PC-9 (cell line): ENCODE results near the gene NFATC1.

Experiments used
- EZH2 ChIP-seq: fragments of 200-600 bp; sonication (generic); IDR thresholded peaks from 2 replicates; pipeline ENCODE4 v1.8.0; 2017; ENCODE audit warnings: antibody characterized with exemption, low read depth
- TF ChIP-seq, protein P1 (sequence below): fragments of 200-600 bp; sonication (generic); conservative IDR thresholded peaks from 2 replicates; pipeline ENCODE4 v1.6.1; 2017; ENCODE audit warnings: mixed run types, antibody characterized with exemption, mild to moderate bottlenecking, moderate library complexity

DNA sequence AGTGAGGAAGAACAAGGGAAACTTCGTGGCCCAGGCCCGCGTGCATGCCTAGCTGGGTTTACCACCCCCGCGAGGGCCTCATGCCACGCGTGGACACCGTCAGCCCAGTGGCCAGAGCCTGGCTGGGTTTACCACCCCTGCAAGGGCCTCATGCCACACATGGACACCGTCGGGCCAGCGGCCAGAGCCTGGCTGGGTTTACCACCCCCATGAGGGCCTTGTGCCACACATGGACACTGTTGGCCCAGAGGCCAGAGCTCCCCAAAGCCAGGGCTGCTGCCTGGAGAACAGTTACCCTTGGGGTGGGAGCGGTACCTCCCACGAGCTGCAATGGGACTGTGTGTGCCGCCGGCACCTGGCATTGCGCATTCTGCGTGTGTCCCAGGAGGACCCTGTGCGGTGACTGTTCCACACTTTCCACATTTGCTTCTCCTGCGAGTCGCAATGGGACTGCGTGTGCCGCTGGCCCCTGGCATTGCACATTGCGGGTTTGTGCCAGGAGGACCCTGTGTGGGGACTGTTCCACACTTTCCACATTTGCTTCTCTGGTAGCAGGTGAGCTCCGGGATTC is 178.3 kb downstream of the NFATC1 start:
- TF ChIP-seq, protein P1, sequence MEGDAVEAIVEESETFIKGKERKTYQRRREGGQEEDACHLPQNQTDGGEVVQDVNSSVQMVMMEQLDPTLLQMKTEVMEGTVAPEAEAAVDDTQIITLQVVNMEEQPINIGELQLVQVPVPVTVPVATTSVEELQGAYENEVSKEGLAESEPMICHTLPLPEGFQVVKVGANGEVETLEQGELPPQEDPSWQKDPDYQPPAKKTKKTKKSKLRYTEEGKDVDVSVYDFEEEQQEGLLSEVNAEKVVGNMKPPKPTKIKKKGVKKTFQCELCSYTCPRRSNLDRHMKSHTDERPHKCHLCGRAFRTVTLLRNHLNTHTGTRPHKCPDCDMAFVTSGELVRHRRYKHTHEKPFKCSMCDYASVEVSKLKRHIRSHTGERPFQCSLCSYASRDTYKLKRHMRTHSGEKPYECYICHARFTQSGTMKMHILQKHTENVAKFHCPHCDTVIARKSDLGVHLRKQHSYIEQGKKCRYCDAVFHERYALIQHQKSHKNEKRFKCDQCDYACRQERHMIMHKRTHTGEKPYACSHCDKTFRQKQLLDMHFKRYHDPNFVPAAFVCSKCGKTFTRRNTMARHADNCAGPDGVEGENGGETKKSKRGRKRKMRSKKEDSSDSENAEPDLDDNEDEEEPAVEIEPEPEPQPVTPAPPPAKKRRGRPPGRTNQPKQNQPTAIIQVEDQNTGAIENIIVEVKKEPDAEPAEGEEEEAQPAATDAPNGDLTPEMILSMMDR = no peak
- no peak for TF ChIP-seq EZH2
